SK-N-MC (cell line): ENCODE measurements around the gene ZNF563.

Source experiments
- EZH2 ChIP-seq: fragments of 200-600 bp; sonication (generic); IDR thresholded peaks from one replicate; pipeline ENCODE4 v1.6.1; 2017; ENCODE audit warnings: antibody characterized with exemption
- FOXP2 ChIP-seq: optimal IDR thresholded peaks from 2 replicates; pipeline ENCODE3; 2011; ENCODE audit warnings: mild to moderate bottlenecking, moderate library complexity; ENCODE audit not compliant: insufficient read depth; ENCODE audit errors: extremely low read length, control extremely low read depth
- POLR2AphosphoS5 ChIP-seq: IDR thresholded peaks from 2 replicates; pipeline ENCODE4 v1.6.1; 2012; ENCODE audit warnings: mild to moderate bottlenecking, low read depth, low read length, borderline replicate concordance

GRCh38 chr19:12272980-12273901 is 60.2 kb downstream of the ZNF563 start:
- no peak for TF ChIP-seq EZH2
- TF ChIP-seq POLR2AphosphoS5 = no peak
- TF ChIP-seq FOXP2 = no peak
